Measurements from ENCODE around the gene PIK3R5.
A peak's percentile ranks its signal among the peaks of the same experiment; 100 is the strongest.

PIK3R5 gene

GRCh38 chr17:8855477-8856204 is 109.9 kb downstream of the PIK3R5 start:
- no peak for DNase-seq

GRCh38 chr17:8851600-8851999 is 113.9 kb downstream of the PIK3R5 start:
- no peak for DNase-seq

GRCh38 chr17:8849311-8850041 is 116.0 kb downstream of the PIK3R5 start:
- DNase-seq: no peak

- DNase-seq: no peak
Measured at GRCh38 chr17:8847891-8848290, 117.6 kb downstream of the PIK3R5 start.

- DNase-seq: peak; percentile 27
Measured at GRCh38 chr17:8846768-8847211, 118.7 kb downstream of the PIK3R5 start.

GRCh38 chr17:8844229-8845218 is 121.0 kb downstream of the PIK3R5 start:
- no peak for DNase-seq

GRCh38 chr17:8843344-8843743 is 122.2 kb downstream of the PIK3R5 start:
- DNase-seq: no peak

GRCh38 chr17:8841844-8842243 is 123.7 kb downstream of the PIK3R5 start:
- no peak for DNase-seq

GRCh38 chr17:8839410-8839935 is 126.0 kb downstream of the PIK3R5 start:
- no peak for DNase-seq

GRCh38 chr17:8838551-8839095 is 126.9 kb downstream of the PIK3R5 start:
- no peak for DNase-seq

- DNase-seq: no peak
Measured at GRCh38 chr17:8837563-8838075, 127.9 kb downstream of the PIK3R5 start.

- no peak for DNase-seq
Measured at GRCh38 chr17:8836821-8837562, 128.5 kb downstream of the PIK3R5 start.

- DNase-seq: no peak
Measured at GRCh38 chr17:8835631-8836364, 129.7 kb downstream of the PIK3R5 start.

GRCh38 chr17:8835106-8835505 is 130.4 kb downstream of the PIK3R5 start:
- no peak for DNase-seq

GRCh38 chr17:8832711-8833352 is 132.7 kb downstream of the PIK3R5 start:
- peak; percentile 57 for DNase-seq

GRCh38 chr17:8831234-8831849 is 134.2 kb downstream of the PIK3R5 start:
- DNase-seq: no peak

- no peak for DNase-seq
Measured at GRCh38 chr17:8830141-8830540, 135.4 kb downstream of the PIK3R5 start.

- no peak for DNase-seq
Measured at GRCh38 chr17:8829036-8829941, 136.2 kb downstream of the PIK3R5 start.
